ENCODE data around the gene CD300LF.

DNA sequence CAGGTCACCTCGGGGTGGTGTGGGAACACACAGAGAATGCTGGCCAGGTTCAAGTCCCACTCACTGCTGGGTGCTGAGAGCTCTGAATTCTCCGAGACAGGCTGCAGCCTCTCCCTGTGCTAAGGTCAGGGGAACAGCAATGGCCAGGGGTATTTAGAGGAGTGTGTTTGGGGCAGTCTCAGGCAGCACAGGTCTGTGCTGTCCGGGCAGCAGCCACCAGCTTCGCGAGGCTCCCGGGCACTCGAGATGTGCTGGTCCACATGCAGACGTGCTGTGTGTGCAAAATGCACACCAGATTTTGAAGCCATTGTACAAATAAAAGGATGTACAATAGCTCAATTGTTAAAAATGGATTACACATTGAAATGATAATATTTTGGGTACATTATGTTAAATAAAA, 42.8 kb upstream of the CD300LF start:
- TF ChIP-seq, protein P1, sequence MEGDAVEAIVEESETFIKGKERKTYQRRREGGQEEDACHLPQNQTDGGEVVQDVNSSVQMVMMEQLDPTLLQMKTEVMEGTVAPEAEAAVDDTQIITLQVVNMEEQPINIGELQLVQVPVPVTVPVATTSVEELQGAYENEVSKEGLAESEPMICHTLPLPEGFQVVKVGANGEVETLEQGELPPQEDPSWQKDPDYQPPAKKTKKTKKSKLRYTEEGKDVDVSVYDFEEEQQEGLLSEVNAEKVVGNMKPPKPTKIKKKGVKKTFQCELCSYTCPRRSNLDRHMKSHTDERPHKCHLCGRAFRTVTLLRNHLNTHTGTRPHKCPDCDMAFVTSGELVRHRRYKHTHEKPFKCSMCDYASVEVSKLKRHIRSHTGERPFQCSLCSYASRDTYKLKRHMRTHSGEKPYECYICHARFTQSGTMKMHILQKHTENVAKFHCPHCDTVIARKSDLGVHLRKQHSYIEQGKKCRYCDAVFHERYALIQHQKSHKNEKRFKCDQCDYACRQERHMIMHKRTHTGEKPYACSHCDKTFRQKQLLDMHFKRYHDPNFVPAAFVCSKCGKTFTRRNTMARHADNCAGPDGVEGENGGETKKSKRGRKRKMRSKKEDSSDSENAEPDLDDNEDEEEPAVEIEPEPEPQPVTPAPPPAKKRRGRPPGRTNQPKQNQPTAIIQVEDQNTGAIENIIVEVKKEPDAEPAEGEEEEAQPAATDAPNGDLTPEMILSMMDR (IDR thresholded peaks at IDR 0.05; ENCODE audit: poor library complexity), result no peak
- no peak for TF ChIP-seq EZH2 (IDR thresholded peaks at IDR 0.05; ENCODE audit: borderline replicate concordance)
- no peak for TF ChIP-seq EZH2phosphoT487 (IDR thresholded peaks at IDR 0.05; ENCODE audit: low read depth, severe bottlenecking, unreplicated experiment)

Data from hepatocyte (in vitro differentiated cells).